ENCODE data around the gene MYO16.
A peak's percentile ranks its signal among the peaks of the same experiment; 100 is the strongest.

The MYO16 gene

DNA sequence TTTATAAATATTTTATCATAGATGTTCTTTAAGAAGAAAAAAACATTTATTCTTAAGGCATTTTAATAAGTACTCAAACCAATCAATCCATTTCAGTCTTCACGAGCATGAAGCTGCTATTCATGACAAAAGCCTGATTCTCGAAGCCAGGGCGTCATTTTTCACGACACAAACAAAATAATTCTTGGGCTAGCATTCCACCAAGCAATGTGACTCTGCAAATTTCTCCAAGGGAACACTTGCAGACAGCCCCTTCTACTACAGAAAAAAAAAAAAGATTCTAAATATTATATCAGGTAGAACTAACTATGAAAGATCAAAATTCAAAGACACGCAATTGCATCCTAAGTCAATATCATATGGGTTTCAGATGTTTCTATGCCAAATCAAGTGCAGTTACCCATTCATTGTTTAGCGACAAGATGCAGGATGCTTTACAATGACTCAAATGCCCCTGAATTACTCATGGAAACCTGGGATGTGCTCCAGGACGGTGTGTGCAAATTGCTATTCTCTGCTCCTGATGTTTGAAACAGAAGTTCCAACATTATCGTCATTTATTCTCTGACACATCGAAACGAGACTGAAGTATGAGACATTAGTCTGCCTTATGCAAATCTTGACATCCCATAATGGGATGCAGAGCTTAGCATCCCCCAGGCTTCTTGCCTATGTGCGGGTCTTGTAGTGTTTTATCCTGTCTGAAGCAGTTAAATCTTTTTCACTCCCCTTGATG lies 517.7 kb downstream of the MYO16 start:
- DNase-seq (ENCODE audit: extremely low read depth in 1 of 2, low read depth in 1 of 2): no peak

DNA sequence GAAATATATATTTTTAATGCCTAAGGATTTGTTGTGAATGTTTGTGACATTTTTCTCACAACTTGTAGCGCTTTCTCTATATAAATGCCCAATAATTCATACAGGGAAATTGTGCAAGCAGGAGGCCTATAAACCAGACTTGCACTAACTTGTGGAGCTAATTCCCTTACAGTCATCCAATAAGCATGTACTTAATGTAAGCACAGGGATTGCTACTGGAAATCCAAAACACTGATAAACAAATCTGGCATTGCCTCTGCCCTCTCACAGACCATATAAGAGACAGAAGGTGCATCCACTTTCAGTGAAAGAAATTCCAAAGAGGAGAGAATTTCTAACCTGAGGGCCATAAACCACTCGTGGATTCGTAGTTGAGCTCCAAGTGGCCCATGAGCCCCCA lies 518.8 kb downstream of the MYO16 start:
- DNase-seq (ENCODE audit: extremely low read depth in 1 of 2, low read depth in 1 of 2): no peak

DNA sequence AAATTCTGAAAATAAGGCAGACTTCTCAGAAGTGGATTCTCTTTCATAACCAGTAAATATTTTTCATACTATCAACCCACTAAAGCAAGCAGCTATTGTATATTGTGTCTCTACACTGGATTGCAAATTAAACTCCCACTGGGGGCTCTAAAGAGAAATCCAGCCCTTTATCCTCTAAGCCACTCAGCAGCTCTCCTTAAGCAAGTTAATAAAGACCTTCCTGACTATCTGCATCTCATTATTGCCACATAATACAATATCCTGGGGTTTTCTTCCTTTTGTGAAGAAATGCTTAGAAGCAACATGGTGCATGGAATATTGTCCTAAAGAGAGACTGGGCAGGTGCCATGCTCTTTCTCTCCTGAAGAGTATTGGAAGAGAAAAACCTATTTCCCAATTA lies 521.3 kb downstream of the MYO16 start:
- DNase-seq (ENCODE audit: extremely low read depth in 1 of 2, low read depth in 1 of 2): no peak

DNA sequence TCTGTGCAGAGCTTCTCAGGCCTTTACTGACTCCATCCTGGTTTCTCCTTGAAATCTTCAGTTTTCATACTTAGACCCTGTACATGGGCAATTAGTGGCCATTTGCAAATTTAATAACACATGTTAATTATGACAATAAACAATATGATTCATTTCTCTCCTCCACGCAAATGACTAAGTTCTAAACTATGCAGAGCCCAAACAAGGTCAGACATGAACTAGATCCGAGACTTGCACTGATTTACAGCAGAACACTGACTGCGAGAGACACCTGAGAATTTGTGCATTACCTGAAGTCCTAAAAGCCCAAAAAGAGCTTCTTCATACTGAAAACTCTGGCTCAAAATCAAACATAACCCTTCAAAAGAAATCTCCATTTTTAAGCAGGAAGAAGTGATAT lies 521.8 kb downstream of the MYO16 start:
- no peak for DNase-seq (ENCODE audit: extremely low read depth in 1 of 2, low read depth in 1 of 2)

DNA sequence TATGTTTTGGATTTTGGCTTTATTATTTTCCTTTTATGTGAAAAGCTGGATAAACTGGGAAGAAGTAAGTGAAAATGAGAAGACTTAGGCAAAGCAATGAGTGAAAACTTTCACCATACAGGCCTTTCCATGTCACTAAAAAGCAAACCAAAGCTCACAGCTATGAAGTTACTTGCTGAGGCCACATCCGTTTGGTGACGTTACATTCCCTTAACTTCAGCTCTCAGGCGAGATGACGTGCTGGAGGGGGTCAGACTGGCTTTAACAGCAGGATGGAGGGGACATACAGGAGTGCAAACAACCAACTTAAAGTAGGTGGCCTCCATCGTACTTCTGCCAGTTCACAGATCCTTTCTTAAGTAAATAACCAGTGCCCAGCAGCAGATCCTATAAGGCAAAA lies 522.3 kb downstream of the MYO16 start:
- no peak for DNase-seq (ENCODE audit: extremely low read depth in 1 of 2, low read depth in 1 of 2)

DNA sequence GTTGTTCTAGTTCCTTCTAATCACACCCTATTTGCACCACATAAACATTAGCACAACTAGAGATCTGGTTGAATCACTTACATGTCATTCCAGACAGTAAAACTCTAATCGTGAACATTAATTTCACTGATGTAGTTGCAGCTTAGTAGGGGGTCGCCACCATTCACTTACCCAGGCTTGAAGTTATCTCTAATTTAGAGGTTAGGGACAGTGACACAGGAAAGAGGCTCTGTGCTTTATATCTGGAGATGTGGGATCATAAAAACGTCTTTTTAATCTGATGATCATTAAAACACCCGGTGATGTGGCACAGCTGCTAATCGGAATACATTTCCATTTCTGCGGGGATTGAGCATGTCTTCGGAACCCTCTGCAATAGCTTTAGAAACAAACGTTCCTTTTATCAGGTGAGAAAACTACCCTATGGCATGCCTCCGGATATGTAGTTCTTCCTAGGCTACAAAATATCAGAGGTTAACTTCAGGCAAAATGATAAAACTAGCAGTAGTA lies 523.0 kb downstream of the MYO16 start:
- no peak for DNase-seq (ENCODE audit: extremely low read depth in 1 of 2, low read depth in 1 of 2)

DNA sequence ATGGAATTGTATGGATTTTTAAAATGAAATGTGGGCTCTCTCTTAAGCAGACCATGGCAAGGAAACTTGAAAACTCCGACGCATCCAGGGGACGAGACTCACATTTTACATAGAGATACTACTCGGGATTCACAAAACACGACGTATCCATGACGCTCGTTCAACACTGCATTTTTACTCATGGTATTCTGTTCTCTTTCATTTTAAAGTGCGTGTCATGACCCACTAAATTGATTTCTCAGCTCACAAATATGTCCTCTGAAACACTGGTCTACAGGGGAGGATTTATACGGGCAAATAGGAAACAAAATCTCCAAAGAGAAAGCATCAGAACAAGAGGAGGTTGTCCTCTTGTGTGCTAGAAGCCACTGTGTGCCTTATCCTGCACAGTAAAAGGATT lies 523.5 kb downstream of the MYO16 start:
- no peak for DNase-seq (ENCODE audit: extremely low read depth in 1 of 2, low read depth in 1 of 2)

DNA sequence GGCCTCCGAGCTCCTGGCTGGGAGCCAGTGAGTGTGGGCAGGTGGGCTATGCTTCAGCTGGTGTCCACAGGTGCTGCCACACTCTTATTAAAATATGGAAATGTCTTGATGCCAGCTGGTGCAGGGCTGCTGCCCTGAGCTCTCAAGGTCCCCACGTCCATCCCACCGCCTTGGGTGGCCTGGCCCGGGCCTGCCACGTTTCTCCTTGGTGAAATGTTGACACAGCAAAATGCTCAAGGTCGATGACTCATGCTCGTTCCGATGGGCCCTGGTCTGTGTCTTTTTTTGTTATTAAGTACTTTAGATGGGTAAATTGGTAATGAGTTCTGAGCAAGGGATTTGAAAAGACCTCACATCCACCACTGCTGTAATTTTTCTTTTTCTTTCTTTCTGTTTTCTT lies 524.7 kb downstream of the MYO16 start:
- DNase-seq (ENCODE audit: extremely low read depth in 1 of 2, low read depth in 1 of 2): no peak

DNA sequence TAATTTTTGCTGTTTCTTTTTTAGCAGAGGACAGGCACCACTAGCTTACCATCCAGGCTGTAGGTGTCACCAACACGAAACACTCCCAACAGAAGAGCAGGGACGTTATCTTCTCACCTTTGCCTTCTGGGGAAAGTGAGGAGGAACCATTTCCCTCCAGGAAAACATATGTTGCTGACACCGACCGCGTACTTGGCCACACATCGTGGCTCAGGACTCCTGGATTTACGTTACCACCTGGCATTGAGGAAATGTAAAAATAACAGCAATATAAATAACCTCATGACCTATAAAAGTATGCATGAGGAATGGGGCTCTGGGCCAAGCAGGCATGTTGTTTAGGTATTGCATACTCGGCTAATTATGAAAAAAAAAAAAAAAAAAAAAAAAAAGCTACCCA lies 525.1 kb downstream of the MYO16 start:
- no peak for DNase-seq (ENCODE audit: extremely low read depth in 1 of 2, low read depth in 1 of 2)

DNA sequence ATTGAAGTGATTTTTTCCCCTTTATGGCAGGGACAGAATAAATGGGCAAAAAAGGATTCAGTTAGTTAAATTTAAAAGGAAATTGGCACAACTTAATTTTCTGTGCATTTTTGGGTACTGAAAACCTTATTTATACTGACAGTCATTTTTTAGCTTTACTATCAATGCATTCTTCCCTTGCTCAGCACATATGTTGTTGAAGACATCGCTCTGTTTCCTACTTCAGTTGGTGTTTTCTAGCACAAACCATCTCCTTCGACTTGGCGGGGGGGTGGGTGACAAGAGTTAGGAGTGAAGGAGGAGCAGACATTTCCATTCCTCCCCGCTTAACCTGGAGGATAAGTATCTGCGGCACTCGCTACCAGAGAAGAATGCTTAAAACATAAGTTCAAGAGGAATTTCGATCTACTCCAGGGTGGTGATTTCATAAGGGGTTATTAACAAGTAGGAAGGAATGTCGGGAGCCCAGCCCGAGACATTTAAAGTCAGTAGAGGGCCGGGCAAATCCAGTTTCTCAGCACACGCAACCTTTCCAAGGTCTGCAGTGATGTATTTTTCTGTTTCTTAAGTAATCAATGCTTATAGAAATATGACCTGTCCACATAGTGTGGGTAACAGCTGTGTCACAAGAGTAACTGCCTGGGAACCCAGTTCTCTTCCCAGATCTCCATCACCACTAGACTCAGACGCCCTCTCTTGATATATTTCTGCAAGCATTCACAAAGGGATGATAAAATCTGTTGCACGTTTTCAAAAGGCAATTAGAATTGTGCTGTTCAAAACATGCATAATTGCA lies 525.8 kb downstream of the MYO16 start:
- no peak for DNase-seq (ENCODE audit: extremely low read depth in 1 of 2, low read depth in 1 of 2)

DNA sequence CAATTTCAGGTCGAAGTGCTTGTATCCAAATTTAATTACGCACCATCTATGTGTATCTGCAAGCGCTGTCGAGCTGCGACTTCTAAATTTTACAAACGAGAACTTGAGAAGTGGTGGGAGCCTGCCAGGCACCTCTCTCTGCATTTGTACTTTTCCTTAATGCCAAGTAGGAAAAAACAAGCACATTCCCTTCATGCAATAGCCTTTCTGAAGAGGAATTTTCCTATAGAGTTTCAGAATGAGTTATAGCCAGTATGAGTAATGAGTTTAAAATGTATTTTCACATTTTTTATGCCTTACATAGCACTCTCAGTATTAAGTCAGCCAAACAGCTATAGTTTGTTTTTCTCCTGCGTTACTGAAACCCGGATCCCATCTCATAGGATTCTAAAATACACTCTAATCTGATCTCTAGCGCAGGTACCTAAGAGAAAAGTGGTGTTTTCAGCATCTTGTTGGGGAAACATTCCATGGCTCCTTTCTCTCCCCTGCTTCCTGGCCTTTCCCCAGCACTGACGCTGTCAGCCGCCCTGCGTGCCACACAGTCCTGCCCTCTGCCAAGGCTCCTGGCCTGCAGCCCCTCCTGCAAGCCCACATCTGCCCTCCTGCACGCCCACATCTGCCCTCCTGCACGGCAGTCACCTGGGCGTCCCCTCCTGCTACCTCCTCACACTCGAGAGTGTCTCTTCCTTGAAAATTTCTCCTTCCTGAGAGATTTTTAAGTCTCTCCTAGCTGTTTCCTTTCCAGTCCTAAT lies 526.9 kb downstream of the MYO16 start:
- DNase-seq (ENCODE audit: extremely low read depth in 1 of 2, low read depth in 1 of 2): no peak

DNA sequence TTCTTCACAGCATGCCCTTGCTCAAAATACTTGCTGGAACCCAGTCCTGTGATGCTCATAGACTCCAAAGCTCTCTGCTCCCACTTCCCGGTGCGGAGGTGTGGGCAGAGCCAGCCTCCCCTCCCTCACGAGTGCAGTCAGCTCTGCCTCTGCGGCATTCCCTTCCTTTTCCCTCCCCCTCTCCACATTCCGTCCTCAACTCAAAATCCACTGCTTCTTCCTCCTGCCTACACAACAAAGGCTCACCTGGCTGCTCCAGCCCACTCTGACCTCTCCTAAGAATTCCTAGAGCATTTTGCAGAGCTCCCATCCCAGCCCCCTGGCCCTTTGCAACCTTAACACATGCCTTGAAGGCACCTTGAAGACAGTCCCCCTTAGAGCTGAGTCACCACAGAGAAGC lies 527.9 kb downstream of the MYO16 start:
- DNase-seq (ENCODE audit: extremely low read depth in 1 of 2, low read depth in 1 of 2): no peak

DNA sequence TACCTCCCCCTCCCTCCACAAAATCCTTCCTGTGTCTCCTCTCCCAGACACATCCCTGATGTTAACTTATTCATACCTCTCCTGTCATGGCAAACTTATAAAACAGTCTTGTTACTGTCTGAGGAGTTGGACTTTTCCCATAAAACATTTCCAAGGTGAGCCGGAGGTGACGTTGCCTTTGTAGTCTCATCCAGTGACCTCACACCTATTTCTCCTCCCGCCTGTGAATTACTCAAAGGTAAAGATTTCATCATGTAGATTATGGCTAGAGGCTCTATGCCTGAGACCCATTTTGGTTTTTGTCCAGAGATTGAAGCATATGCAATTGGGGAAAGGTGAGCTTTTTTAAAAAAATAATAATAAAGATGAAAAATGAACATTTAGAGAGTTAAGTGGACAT lies 529.0 kb downstream of the MYO16 start:
- no peak for DNase-seq (ENCODE audit: extremely low read depth in 1 of 2, low read depth in 1 of 2)

DNA sequence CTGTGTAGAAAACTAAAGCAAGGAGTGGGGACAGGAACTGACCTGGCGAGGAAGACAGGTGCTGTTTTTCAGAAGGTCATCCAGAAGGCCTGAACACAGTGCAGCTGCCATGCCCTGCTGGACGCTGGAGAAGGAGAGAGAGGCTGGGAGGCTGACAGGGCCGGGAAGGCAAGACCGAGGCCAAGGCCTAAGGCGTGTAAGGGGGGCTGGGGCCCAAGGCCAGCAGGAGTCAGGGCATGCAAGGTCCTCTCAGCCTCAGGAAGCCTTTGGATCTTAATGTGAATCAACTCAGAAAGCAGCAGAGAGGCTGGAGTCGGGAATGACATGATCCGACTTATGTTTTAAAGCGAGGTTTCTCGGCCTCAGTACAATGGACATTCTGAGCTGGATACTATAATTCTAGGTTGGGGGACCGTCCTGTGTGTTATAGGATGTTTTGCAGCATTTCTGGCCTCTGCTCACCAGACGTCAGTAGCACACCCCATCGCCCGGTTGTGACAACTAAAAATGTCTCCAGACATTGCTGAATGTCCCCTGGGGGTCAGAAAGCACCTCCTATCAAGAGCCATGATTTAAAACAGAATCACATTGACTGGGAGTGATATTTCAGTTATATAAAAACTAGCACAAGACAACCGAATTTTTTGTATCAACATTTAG lies 530.4 kb downstream of the MYO16 start:
- no peak for DNase-seq (ENCODE audit: extremely low read depth in 1 of 2, low read depth in 1 of 2)

DNA sequence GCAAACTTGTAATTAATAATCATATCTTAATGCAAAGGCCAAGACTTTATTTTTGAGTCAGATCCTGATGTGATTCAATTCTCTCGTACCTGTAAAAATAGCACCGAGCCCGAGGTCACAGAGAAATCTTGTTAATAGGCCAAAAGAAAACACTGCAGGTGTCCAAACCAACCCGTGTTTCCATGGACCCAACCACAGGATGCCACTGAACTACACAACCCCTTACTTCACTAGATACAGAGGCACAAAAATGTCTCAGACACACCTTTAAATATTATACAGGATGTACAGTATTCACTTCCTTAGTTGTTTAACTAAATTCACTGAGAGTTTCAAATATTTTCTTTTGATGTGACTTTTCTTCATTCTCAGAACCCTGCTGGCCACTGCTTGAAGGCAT lies 530.9 kb downstream of the MYO16 start:
- no peak for DNase-seq (ENCODE audit: extremely low read depth in 1 of 2, low read depth in 1 of 2)

DNA sequence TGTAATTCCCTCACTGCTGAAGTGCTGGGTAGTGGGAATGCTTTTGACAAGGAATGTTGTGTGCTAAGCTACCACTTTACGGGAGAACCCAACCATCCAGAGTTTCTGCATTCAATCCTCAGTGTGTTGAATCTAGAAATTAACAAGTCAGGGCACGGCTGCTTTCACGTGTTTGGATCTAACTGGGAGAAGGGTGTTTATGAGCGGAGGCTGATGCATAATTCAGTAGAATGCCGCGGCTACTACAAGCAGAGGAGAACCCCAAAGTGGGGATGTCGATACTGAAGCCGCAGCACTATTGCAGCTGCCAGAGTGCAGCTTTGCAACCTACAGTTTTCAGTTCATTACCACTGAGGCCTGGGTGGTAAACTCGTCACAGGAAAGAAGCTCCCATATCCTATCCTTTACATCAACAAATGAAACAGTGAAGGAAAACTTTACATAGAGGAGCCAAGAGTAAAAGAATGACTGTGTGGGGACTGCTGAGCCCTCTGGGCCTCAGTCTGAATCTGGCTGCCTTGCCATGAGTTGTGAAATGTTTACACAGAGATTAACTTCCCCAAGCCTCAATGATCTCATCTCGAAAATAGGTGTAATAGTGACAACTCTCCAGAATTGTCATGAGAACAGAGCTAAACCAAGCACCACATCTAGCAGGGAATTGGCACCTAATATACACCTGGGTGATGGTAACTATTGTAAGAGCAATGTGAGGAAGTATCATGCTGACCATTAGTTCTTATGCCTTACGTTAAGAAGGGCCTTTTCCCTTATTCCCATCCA lies 531.7 kb downstream of the MYO16 start:
- no peak for DNase-seq (ENCODE audit: extremely low read depth in 1 of 2, low read depth in 1 of 2)

DNA sequence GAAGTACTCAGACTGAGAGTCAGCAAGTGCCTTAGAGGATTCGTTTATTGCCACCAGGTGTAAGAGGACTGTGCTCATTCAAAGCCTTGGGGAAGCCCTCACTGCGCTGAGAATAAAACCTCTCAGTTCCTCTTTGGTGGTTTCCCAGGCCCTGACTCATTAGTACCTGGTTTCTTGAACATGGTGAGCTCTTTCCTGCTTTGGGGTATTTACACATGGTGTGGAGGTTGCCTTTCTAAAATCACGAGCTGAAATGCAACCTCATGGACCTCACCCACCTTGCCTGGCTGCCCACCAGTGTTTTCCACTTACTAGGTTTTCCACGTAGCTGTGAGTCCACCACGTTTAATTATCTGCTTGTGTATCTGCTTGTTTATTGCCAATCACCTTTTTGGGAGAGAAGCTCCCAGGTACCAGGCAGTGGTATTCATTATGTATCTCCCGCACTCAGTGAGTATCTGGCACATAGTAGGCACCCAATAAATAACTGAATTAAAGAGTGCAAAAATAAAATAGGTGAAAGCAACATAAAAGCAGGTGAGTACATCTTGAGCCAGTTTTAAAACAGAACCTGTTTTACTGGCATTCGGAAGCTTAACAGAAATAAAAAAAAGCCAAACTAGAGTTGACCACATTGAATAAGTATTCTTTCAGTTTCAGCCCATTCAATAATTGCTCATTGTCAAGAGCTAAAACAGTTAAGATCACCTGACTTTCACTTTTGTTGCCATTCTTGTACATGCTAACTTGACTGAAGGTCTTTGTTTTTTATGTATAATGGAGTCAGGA lies 533.0 kb downstream of the MYO16 start:
- DNase-seq (ENCODE audit: extremely low read depth in 1 of 2, low read depth in 1 of 2): peak in 1 of 2 donors; percentile 43

DNA sequence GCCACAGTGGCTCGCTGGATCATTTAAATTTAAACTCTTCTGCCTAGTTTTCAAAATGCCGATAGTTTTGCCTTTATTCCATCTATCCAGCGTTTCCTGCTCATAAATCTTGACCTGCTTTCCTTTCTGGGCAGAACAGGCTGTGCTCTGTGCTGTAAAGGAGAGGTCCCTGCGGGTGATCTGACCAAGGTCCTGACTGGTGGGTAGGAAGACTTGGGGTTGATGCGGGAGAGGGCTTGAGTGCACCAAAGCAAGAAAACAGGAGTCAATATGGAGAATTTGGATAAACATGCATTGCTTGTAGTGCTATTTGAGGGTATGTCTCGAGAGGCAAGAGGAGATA lies 533.6 kb downstream of the MYO16 start:
- DNase-seq (ENCODE audit: extremely low read depth in 1 of 2, low read depth in 1 of 2): no peak

DNA sequence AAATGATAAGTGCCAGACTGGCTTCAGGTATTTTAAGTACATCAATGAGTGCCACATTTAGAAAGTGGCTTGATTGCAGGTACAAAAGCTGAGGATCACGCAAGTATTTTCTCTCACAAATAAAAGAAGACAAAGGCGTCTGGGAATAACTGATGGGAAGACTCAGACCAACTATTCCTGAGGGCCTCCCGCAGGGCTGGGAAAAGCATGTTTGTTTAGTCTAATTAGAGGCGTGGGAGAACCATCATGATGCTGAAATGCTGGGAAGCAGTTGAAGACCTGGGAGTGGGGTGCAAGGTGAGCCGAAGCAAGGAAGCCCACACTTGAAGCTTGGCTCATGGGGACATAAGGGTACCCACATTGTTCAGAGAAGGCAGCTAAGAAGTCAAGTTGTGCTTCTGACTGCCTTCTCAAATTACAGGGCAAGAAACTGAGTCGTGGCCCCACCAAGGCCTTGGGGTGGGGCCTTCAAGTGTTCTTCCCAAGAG lies 536.0 kb downstream of the MYO16 start:
- no peak for DNase-seq (ENCODE audit: extremely low read depth in 1 of 2, low read depth in 1 of 2)

All from stimulated activated CD8-positive, alpha-beta memory T cell treated with anti-CD3 and anti-CD28 coated beads, Interleukin-7, amount 100 ng/mL, for 48 hours (primary cell).